HG03469 (cell line): Measurements from ENCODE around the gene CDH4.

ENCODE experiments used
- ATAC-seq: cut with Tn5 transposase; IDR thresholded peaks from one replicate; pipeline ENCODE4 v1.9.1; 2021; ENCODE audit warnings: mild to moderate bottlenecking, moderate library complexity, moderate number of reproducible peaks; ENCODE audit not compliant: unreplicated experiment

Gene CDH4

DNA sequence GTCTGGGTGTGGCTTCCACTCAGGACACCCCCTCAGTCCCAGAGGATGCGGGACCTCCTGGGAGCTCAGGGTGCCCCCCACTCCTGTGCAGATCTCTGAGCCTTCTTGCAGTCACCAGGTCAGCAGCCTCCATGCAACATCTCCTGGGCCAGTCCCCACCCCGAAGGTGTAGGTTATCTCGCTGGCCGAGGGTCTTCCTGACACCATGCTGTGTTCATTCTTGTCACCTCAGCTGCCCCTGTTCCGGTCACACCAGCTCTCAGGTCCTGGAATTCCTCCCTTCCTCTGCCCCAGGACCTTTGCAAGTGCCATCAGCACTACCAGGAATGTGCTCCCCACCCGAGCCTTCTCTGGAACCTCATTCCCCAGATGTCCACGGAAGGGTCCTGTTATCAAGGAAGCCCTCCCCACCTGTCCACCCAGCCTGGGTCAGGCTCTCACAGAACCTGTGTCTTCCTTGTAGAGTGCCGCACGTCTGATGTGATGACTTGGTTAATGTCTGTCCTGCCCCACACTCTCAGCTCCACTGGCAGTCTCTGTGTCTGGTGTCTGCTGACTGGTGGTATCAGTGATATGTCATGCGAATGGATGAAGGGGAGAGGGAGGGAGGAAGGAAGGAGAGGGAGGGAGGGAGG, 484.1 kb downstream of the CDH4 start:
- ATAC-seq = no peak

DNA sequence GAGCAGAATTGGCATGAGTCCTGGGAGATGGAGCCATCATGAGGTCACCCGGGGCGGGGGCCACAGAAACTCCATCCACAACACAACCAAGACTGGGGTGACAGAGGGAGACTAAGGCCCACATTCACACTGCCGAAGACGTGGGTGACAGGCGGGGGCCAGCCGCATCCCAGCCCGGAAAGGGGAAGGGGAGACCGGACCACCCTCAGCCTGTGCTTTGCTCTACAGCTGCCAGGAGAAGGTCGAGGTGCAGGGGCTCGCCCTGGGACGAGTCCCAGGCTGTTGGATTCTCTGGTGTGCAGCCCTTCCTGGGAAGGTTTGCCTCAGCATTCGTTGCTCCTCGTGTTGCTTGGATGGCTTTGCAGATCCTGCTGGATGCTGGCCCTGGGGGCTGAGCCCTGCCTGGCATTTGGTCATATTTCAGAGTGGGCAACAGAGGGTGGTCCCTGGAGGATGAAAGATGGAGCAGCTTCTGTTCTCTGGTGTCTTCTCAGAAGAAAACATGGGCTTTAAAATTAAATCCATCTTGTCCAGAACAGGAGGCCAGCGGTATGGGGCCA, 484.8 kb downstream of the CDH4 start:
- ATAC-seq = no peak

DNA sequence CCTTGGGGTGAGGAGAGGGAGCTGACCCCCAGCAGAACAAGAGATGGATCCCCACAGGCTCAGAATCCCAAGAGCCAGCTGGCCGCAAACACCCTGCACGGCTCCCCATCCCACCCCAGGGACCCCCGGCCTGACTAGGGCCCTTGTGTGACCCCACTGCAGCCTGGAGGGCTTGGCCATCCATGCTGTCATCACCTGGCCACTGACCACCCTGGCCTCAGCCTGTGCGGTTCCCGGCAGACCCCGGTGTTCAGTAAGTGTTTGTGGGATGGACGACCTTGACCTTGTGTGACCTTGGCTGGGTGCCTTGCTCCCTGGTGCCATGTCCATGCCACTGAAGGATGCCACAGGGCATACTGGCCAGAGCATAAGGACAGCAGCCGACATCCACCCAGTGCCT, 485.3 kb downstream of the CDH4 start:
- no peak for ATAC-seq

DNA sequence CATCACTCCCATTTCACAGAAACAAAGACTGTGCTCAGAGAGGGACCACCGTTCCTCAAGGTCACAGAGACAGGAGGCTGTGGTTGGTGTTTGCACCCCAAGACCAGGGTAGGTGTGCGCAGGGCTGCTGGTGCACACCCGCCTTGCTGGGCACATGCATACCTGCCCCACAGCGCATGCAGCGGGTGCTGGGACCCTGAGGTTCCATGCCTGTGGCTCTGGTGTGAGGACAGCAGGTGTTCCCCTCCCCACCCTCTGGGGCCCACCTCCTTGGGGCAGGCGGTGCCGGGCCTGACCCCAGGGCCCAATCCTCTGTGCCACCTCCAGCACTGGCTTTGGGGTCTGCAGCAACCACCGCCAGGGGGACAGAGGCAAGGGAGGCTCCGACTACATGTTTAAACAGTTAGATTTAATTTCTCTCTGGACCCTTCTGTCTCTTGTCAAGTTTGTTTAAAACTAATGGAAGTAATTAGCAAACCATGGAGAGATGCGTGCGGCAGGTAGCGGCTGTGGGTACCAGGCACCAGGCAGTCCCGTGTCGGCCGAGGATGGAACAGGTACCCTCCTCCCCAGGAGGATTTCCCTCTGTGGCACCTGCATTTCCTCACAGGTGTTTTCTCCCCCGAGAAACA, 485.9 kb downstream of the CDH4 start:
- ATAC-seq = no peak

DNA sequence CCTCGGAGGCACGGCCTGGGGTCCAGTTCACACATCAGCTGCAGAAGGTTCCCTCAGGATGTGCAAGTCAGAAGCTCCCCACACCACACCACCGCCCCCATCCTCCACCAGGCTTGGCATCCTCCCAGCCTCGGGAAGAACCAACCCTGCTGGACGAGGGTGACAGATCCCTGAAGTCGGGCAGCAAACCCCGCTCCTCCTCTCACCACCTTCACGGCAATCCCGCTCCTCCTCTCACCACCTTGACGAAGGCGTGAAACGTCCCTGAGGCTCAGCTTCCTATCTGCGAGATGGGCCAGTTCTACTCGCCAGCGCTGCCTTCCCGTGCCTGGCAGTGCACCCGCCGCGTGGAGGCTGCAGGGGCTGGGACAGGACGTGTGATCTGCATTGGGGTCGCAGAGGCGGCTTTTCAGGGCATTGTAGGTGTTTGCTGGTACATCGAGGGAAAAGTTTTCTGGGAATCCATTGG, 486.6 kb downstream of the CDH4 start:
- ATAC-seq = no peak

DNA sequence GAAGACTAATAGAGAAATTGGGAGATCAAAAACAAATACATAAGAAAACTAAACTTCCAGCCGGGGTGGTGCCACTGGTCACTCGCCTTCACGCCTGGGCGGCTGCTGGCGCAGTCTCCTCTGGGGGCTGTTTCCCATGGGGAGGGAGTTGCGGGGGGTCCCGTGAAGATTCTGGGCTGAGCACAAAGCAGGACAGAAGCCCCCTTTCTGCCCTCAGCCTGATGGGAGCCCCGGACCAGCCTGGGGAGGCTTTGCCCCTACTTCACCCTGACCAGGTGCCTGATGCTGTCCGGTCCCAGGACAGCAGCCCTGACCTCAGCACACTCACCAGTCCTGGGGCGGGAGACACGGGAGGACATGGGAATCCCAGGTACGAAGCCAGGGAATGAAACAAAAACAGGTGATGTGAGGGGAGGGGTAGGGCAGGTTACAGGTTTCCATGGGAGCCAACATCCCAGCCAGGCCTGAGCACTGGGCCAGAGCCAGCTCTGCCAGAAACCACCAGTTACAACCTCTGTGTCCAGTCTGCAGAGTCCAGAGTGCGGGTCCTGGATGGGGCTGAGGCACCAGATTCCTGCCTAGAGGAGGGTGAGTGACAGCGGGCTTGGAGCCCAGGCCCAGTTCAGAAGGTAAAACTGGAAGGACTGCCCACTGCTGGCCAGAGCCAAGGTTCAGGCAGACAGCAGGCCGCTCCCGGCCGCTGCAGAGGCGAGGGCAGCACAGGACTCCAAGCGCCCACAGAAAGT, 487.2 kb downstream of the CDH4 start:
- no peak for ATAC-seq

DNA sequence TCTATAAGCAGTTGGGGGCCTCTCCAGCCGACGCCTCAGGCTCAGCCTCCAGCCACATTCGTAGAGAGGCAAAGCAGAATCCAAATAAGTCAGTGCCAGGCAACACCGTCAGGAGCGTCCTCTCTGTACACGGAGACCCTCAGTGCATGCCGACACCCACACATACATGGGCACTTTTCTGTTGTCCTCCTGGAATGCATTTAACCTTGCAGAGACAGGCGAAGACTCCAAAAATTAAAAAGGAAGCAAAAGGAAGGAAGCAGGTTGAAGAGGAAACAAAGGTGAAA, 487.7 kb downstream of the CDH4 start:
- no peak for ATAC-seq

DNA sequence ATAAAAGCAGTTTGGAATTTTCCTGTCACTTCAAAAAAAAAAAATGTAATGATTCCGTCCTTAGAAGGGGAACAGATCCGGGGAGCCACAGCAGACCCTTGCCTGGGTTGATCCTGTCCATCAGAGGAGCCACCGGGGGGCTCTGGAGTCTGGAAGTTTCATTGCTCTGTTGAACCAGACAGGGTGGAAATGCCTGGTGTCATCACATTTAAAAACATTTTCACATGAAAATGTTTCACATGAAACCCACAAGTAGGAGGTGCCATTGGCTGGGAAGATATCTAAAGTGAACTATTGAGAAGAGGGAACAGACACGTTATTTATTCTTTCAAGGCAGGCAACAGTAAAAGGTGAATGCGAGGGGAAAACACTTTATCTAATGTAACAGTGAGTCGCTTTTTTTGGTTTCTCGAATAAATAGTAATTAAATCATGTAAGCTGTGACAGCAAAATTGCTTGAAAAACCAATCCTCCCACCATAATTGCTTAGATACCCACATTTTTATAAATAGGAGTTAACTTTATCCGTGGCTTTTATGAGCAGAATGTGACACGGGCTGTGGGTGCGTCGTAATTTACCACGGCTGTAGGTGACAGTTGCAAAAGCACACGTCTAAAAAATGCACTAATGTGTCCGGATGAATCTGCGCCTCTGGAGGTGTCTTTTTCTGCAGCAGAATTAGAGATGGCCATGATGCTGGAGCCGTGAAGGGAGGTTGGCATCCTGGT, 490.2 kb downstream of the CDH4 start:
- ATAC-seq = no peak

DNA sequence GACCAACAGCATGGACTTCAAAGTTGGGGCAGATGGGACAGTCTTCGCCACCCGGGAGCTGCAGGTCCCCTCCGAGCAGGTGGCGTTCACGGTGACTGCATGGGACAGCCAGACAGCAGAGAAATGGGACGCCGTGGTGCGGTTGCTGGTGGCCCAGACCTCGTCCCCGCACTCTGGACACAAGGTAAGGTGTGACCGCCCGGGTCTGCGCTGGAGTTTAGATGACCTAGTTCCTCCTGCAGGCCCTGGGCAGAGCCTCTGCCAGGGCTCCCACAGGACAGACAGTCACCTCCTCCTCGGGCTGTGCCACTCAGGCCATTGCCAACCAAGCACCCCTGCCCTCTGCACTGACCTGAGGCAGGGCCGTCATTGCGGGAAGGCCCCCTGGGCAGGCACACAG, 491.5 kb downstream of the CDH4 start:
- ATAC-seq = no peak

DNA sequence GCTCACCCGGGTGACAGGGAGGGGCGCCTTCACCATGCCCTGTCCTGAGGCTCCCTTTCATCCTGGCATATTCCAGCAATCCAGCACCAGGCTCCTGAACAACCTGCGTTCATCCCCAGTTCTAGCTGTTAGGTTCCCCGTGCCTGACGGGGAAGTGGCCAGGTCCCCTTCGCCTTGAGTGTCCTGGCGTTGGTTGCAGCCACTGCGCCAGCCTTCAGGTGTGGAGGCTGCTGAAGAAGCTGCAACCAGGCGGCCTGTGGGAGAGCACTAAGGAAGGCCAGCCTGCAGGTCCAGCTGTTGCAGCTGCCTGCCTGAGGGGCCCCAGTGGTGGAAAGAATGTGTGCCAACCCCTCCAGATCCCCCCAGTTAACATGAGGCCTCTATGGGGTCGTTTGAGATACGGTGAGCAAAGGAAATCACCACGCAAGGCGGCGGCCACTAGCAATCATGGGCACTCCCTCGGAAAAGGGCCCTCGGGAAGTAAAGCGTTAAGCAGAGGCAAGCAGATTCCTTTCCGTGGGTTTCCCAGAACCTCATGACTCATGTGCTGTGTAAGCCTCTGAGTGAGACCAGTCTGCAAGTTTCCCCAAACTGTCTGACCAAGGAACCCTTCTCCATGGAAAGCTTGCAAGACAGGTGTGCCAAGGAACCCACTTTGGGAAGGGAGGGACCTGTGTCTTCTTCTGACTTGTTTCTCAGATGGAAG, 492.8 kb downstream of the CDH4 start:
- ATAC-seq = no peak

DNA sequence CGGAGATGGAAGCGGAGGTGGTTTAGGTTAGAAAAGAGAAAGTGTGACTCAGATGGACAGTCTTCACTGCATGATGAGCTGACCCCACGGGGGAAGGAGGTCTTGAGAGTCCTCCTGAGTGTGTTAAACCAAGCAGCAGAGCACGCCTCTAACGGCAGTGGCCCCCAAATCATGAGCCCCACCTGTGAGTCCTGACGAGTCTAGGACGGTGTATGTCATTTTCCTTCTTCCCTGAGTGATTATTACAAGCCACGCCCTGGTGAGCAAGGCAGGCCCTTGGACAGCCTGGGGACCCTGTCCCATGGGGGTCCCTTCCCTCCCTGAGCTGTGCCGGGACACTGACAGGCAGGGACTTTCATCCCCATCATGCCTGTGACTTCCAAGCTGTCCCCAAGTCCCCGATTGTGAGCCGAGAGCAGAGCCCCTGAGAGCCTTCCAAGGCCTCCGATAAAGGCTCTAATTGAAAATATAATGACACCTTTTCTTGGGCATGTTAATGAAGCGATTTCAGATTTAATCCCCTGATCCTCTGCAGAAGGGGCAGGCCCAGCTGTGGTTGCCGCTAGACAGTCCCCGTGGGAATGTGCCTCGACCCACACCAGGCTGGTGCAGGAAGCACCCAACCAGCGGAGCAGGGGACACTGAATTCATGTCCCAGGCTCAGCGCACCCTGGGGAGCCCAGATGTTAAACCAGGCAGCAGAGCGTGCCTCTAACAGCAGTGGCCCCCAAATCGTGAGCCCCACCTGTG, 493.5 kb downstream of the CDH4 start:
- no peak for ATAC-seq

DNA sequence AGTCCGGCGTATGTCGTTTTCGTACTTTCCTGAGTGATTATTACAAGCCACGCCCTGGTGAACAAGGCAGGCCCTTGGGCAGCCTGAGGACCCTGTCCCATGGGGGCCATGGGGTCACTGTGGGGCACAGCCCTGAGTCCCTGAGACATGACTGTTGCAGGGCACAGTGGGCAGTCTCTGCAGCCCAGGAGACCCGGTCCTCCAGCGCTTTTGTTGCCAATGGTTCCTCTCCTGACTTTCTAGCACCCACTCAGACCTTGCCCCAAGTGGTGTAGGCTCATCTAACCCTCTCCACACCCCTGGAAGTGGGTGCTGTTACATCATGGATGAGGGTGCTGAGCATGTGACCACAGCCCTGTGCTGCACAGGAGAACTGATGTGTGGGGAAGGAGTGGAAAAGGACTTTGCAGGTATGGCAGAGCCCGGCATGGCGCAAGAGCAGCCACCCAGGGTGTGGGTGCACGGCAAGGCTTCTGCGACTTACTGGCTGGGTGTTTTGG, 494.1 kb downstream of the CDH4 start:
- ATAC-seq = no peak

DNA sequence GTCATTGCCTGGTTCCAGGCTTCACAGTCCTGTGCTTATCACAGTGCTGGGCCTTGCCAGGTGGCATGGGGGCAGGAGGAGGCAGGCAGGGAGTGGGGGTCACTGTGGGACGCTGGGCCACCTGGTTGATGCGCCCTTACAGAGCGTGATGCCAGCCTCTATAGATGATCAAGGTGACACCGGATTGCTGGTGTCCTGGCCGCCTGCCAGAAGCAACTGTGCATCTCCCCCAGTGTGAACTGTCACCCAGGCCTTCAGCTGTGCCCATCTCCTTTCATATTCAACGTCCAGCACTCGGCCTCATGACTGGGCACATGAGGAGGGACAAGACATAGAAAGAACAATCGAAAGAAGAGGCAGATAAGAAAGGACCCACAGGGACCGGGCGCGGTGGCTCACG, 494.7 kb downstream of the CDH4 start:
- ATAC-seq = no peak

DNA sequence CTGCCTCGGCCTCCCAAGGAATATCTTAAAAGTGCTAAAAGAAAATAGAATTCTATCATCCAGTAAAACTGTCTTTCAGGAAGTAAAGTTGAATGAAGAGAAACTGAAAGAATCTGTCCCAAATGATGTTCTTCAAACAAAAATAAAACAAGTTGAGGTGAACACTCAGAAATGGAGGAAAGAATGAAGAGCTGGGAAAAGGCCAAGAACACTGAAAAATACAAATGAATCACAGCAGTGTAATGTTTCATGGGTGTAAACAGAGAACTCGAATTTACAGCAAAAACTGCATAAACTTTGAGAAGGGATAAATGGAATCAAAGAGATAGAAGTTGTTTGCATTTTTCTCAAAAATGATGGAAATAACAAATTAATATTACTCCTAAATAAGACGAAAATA, 496.3 kb downstream of the CDH4 start:
- ATAC-seq = no peak

DNA sequence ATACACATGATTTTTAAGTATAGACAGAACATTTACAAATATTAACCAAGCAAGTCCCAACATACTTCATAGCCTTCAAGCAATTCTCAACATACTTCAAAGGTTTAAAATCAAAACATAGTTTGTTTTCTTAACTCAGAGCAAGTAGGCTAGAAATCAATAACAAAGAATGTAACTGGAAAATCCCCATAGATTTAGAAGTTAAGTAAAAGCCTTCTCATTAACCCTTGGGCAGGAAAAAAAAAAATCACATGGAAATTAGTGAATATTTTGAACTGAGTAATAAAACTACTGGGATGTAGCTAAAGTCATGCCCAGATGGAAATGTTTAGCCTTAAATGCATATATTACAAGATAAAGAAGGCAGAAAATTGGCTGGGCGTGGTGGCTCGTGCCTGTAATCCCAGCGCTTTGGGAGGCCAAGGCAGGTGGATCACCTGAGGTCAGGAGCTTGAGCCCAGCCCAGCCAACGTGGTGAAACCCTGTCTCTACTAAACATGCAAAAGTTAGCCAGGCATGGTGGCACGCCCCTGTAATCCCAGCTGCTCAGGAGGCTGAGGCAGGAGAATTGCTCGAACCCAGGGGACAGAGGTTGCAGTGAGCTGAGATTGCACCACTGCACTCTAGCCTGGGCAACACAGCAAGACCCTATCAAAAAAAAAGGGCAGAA, 497.5 kb downstream of the CDH4 start:
- no peak for ATAC-seq

DNA sequence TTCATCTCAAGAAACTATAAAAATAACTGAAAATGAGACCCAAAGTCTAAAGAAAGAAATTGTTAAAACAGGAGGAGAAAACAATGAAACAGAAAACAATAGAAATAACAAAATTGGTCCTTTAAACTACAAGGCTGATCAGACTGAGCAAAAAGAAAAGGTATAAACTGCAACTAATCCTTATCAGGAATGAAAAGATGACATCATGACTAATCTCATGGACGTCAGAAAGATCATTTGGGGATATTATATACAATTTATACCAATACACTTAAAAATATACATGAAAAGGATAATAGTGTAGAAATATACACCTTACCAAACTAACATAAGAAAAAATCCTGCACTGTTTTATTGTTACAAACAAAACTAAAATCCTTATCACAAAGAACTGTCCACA, 498.0 kb downstream of the CDH4 start:
- ATAC-seq = no peak

DNA sequence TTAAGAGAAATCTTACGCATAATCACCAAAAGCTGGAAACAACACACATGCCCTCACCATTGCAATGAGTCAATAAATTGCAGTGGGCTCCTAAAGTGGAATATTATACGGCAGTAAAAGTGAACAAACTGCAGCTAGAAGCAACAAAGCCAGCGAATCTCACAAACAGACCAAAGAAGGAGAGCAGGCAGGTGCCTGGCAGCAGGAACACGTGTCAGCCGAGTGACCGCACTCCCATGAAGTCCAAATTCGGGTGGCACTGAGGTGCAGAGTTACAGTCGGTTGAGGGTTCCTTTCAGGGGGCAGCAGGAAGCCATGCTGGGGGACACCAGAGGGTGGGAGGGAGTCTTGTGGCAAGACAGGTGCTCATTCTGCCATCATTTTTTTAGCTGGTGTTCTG, 500.5 kb downstream of the CDH4 start:
- ATAC-seq = no peak

DNA sequence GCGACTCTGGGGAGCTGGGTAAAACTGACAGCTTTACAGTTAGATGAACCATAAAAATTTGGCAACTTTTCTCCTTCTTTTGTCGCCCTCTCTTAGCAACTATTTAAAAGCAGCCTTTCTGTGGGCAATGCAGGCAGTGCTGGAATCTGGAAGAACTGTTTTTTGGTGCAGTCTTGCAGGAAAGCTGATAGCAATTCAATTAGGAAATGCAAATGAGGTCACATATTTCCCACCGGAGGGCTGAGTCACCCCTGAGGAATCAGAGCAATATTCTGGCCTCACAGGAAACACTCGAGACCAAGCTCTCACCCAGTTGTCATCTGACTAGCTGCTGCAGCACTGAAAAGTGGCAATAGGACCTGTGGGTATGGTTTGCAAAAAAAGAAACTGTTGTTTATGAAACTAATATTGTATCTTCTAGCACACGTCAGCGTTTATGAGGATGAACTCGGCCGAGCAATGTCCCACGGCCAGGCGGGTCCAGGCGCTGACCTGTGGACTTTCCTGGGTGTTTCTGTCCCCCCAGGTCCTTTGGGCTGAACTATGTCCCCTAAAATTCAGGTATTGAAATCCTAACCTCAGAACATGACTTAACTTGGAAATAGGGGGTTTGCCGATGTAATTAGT, 501.4 kb downstream of the CDH4 start:
- no peak for ATAC-seq
